Activated CD8-positive, alpha-beta T cell treated with anti-CD3 and anti-CD28 coated beads, Interleukin-2, amount 10 ng/mL, durations not matched to agents 7 days and 5 days (primary cell): Measurements from ENCODE around the gene TACSTD2. TPM values are rescaled to one million over a fixed set of nuclear protein-coding genes. Genes with fewer than 3 reads are reported as not detected.
"Not testable (repeated sequence)": the region's sequence is repeated elsewhere in the genome, so short reads cannot be mapped to it uniquely, and the experiment has no call there.

Experiments used
- ATAC-seq: fragments of 150-1000 bp; cut with Tn5 transposase; one replicate; pipeline ENCODE4 v1.10.0; 2021; ENCODE audit warnings: moderate library complexity
- CTCF ChIA-PET: fragments of 350-600 bp; sonication (Branson Sonifier 250); formaldehyde crosslinking; loops from one replicate; lab custom pipeline; 2021; ENCODE audit warnings: antibody characterized with exemption; lab: Charles Lee
- POLR2A ChIA-PET: fragments of 350-600 bp; sonication (Branson Sonifier 250); formaldehyde crosslinking; loops from one replicate; lab custom pipeline; 2021; ENCODE audit warnings: antibody characterized with exemption; lab: Charles Lee
- DNase-seq: peaks from one replicate; pipeline ENCODE4 v3.0.0-alpha.2; 2020
- H3K27ac Mint-ChIP-seq: one replicate; pipeline ENCODE4 v1.8.0; 2021; ENCODE audit warnings: mild to moderate bottlenecking, mixed read lengths
- H3K27me3 Mint-ChIP-seq: one replicate; pipeline ENCODE4 v1.8.0; 2021; ENCODE audit warnings: low read depth, mixed read lengths
- H3K36me3 Mint-ChIP-seq: one replicate; pipeline ENCODE4 v1.8.0; 2021; ENCODE audit warnings: low read depth, mixed read lengths
- H3K4me1 Mint-ChIP-seq: one replicate; pipeline ENCODE4 v1.8.0; 2021; ENCODE audit warnings: low read depth, mixed read lengths
- H3K4me3 Mint-ChIP-seq: one replicate; pipeline ENCODE4 v1.8.0; 2021; ENCODE audit warnings: mild to moderate bottlenecking, mixed read lengths
- H3K9me3 Mint-ChIP-seq: one replicate; pipeline ENCODE4 v1.8.0; 2022; ENCODE audit warnings: mixed read lengths; ENCODE audit not compliant: insufficient read depth
- total RNA-seq, 2 experiments: library from RNA; stranded (reverse); gene quantifications; one replicate each; pipeline ENCODE4 v1.2.3, GENCODE V29; 2021

The TACSTD2 gene
- total RNA-seq, 2 experiments from 2014 or later, result not detected

GRCh38 chr1:58561633-58562032, 15.4 kb downstream of the TACSTD2 start:
- CTCF ChIA-PET, result no interaction called here
- ATAC-seq, result no peak
- peaks cover 41% of the 10 kb centered on the region for H3K27me3 Mint-ChIP-seq
- no peak overlapping the region for H3K4me3 Mint-ChIP-seq
- H3K27ac Mint-ChIP-seq, result no peak overlapping the region
- H3K36me3 Mint-ChIP-seq, result no peaks in the 10 kb centered on the region
- POLR2A ChIA-PET, result no interaction called here
- no peaks in the 10 kb centered on the region for H3K4me1 Mint-ChIP-seq
- no peaks in the 10 kb centered on the region for H3K9me3 Mint-ChIP-seq
- DNase-seq, result no peak

- H3K27ac Mint-ChIP-seq, result no peak overlapping the region
- CTCF ChIA-PET, result interaction anchor here (1.0 kb wide), 1 partner anchor 39 kb away, joined by 5 read pairs; no protein-coding TSS in a partner anchor
- H3K4me3 Mint-ChIP-seq, result no peak overlapping the region
- DNase-seq (no peak), ATAC-seq (no peak)
- no peaks in the 10 kb centered on the region for H3K4me1 Mint-ChIP-seq
- no peaks in the 10 kb centered on the region for H3K9me3 Mint-ChIP-seq
- POLR2A ChIA-PET, result no interaction called here
- H3K36me3 Mint-ChIP-seq, result no peaks in the 10 kb centered on the region
- peaks cover 27% of the 10 kb centered on the region for H3K27me3 Mint-ChIP-seq
Observed at GRCh38 chr1:58555393-58555792, 21.7 kb downstream of the TACSTD2 start.

DNA sequence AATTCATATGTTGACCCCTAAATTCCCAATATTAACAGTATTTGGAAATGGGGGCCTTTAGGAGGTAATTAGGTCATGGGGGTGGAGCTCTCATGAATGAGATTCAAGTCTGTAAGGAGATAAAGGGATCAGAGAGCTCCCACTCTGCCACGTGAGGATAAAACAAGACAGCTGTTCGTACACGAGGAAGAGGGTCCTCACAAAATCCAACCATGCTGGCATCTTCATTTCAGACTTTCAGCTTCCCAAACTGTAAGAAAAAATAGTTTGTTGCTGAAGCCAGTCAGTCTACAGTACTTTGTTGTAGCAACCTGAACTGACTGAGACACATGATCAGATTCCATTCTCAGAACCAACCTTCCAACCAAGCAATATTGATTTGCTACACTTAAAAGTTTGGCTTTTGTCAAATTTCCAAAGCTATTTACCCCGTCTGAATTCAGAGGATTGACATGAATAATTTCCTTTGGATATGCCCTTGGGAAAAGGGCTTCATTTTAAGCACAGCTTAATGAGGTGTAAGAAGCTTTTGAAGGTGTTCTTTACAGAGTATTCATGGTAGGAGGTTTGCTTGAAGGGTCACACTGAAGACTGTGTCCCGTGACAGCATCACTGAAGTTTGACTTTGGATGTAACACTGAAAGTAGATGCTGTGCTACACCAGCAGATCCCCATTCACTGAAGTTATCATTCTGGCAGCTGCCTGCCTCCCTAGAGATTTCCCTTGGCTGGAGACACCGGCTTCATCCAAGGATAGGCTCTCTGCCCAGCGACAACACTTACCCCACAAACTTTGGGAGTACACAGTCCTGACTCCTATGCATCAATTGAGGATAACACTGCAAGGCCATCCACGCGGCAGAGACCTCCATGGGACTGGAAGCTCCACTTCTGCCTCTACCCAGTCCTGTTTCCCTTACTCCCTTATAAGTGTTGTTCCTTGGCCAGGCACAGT, 25.6 kb downstream of the TACSTD2 start:
- no peak overlapping the region for H3K27ac Mint-ChIP-seq
- H3K9me3 Mint-ChIP-seq, result no peaks in the 10 kb centered on the region
- H3K4me3 Mint-ChIP-seq, result no peak overlapping the region
- ATAC-seq (no peak), DNase-seq (no peak)
- peaks cover 13% of the 10 kb centered on the region for H3K27me3 Mint-ChIP-seq
- POLR2A ChIA-PET, result no interaction called here
- peaks cover 5% of the 10 kb centered on the region for H3K4me1 Mint-ChIP-seq
- CTCF ChIA-PET, result no interaction called here
- H3K36me3 Mint-ChIP-seq, result no peaks in the 10 kb centered on the region

- POLR2A ChIA-PET, ATAC-seq, H3K36me3 Mint-ChIP-seq, DNase-seq, H3K27me3 Mint-ChIP-seq, H3K27ac Mint-ChIP-seq, H3K9me3 Mint-ChIP-seq, H3K4me3 Mint-ChIP-seq: not testable (repeated sequence)
- peaks cover 16% of the 10 kb centered on the region for H3K4me1 Mint-ChIP-seq
- CTCF ChIA-PET, result interaction anchor here (1.1 to 5.7 kb wide), 3 partner anchors 32 to 158 kb away, joined by 3 to 78 read pairs (median 4); no protein-coding TSS in a partner anchor
Observed at GRCh38 chr1:58549291-58549690, 27.8 kb downstream of the TACSTD2 start.

GRCh38 chr1:58548371-58548770, 28.7 kb downstream of the TACSTD2 start:
- no peak overlapping the region for H3K4me3 Mint-ChIP-seq
- POLR2A ChIA-PET, result no interaction called here
- ATAC-seq, result no peak

DNA sequence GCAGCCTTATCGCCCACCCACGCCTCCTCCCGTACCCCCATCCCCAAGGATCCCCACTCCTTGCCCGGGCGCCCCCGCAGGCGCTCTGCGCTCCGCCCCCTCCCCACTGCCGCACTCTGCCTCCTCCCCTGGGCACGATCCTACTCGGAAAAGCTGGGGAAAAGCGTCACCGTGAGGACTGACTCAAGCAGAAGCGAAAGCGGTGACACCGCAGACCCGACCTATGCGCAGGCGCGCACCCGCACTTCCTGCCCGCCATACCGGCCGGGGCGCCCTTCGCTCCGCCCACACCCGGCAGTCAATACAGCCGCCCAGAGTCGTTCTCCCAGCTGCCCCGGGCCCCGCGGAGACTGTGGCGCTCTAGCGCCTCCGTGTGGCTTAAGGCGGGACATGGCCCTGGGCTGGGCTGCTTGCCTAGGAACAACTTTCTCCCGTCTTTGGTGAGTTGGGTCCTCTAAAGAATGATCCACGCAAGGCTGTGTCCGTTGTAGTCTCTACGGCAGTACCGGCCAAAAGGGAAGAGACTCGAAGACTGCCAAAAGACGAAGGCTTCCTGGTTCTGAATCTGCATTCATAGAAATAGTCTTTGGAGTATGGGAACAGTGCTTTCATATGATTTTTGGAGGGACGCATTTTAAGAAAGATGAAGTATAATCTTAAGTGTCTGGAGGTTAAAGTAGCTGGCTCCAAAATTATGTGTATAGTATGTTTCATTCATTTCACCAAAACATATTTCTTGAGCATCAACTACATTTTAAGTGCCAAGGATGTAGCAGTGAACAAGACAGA, 30.3 kb downstream of the TACSTD2 start, which contains the start of gene OMA1:
Gene OMA1, minus strand, starts transcription at position 207 of the 789 bp plus-strand sequence. CDS start 7,432 bp downstream, outside the sequence.
- DNase-seq, result peak; percentile 97
- H3K9me3 Mint-ChIP-seq, result no peaks in the 10 kb centered on the region
- POLR2A ChIA-PET, result interaction anchor here (0.6 to 1.3 kb wide), 6 partner anchors 9 to 269 kb away, joined by 3 to 5 read pairs (median 4); partner anchors contain the start of gene JUN

More at GRCh38 chr1:58548371-58548770, 28.7 kb downstream of the TACSTD2 start:
- peaks cover 16% of the 10 kb centered on the region for H3K4me1 Mint-ChIP-seq
- CTCF ChIA-PET, result interaction anchor here (4.2 to 5.7 kb wide), 3 partner anchors 22 to 105 kb away, joined by 17 to 78 read pairs (median 27); no protein-coding TSS in a partner anchor
- no peaks in the 10 kb centered on the region for H3K36me3 Mint-ChIP-seq
- H3K27me3 Mint-ChIP-seq, result peaks cover 8% of the 10 kb centered on the region
- no peak for DNase-seq
- H3K27ac Mint-ChIP-seq, result no peak overlapping the region
- no peaks in the 10 kb centered on the region for H3K9me3 Mint-ChIP-seq

DNA sequence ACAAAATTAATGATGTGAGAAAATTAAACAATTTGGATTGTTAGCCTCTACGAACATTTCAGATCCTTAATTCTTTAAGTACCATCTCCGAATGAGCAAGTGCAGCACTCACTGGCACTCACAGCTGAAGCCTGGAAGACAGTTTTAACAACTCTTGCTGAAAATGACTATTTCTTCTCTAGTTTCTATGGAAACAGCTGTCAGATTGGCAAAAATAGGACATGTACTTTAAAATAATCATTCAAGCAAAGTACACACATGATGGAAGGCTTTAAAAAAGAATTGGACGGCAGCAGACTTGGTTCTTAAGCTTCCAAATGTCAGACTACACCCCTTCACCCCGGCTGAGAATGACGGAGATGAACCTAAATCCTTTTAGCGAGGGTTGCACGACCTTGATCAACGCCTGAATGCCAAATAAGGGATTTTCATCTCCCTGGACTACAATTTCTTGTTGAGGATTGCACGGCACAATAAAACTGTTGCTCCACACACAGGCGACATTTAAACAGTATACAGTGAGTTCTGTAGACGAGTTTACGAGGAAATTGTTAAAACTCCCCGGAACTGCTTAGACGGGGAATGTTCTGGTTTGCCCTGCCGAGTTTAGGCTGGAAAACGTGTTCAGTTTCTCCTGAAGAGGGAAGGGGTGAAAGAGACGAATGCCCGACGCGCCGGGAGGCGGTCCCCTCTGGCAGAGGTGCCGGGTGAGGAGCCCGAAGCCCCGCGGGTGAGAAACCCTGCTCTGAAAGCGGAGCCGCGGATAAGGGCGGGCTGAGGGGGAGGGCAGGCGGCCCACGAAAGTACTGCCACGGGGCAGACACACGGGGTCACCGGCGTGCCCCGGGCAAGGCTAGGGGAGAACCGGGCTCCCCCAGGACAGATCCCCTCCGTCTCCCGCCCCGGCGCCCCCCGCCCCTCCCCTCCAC, 31.2 kb downstream of the TACSTD2 start:
- ChIA-PET CTCF (interaction anchor here (0.6 to 5.7 kb wide), 10 partner anchors 10 to 1216 kb away, joined by 3 to 78 read pairs (median 4); no protein-coding TSS in a partner anchor), POLR2A (interaction anchor here (0.6 to 1.3 kb wide), 6 partner anchors 10 to 270 kb away, joined by 3 to 5 read pairs (median 4); partner anchors contain the start of gene JUN)
- Mint-ChIP-seq H3K4me1 (peaks cover 16% of the 10 kb centered on the region), H3K27ac (peak overlapping the region; percentile 98), H3K27me3 (peaks cover 2% of the 10 kb centered on the region), H3K9me3 (no peaks in the 10 kb centered on the region), H3K36me3 (no peaks in the 10 kb centered on the region), H3K4me3 (peak overlapping the region; percentile 91)
- DNase-seq (peak; percentile 83), ATAC-seq (peak; percentile 82)

More for the DNA sequence above, 30.3 kb downstream of the TACSTD2 start, which contains the start of gene OMA1:
- no peaks in the 10 kb centered on the region for H3K36me3 Mint-ChIP-seq
- peak; percentile 96 for ATAC-seq
- CTCF ChIA-PET, result interaction anchor here (0.6 to 5.7 kb wide), 14 partner anchors 10 to 1540 kb away, joined by 3 to 78 read pairs (median 3); no protein-coding TSS in a partner anchor
- H3K4me1 Mint-ChIP-seq, result peaks cover 16% of the 10 kb centered on the region
- peaks cover 3% of the 10 kb centered on the region for H3K27me3 Mint-ChIP-seq
- H3K27ac Mint-ChIP-seq, result peak within 1 kb of the TSS; percentile 98
- peak within 1 kb of the TSS; percentile 91 for H3K4me3 Mint-ChIP-seq

DNA sequence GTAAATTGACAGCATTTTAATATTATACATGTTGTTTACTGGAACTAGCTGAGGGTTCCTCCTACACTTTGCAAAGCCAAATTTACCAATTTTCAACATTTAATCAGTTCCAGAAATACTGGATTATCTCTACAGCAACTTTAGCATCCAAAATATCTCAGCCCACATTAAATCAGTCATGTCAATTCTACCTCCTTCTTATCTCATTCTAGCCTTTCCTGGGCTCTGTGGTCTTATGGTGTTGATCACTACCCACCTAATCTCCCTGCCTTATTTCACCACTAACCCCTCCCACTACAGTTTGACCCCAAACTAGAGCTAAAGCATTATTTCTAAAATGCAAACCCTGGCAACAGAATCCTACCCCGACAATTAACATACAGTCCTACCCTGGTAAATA, 33.8 kb downstream of the TACSTD2 start:
- H3K36me3 Mint-ChIP-seq, result no peaks in the 10 kb centered on the region
- H3K9me3 Mint-ChIP-seq, result no peaks in the 10 kb centered on the region
- ChIA-PET CTCF (interaction anchor here (3.1 kb wide), 1 partner anchor 27 kb away, joined by 25 read pairs; no protein-coding TSS in a partner anchor), POLR2A (no interaction called here)
- H3K4me1 Mint-ChIP-seq, result peaks cover 16% of the 10 kb centered on the region
- no peaks in the 10 kb centered on the region for H3K27me3 Mint-ChIP-seq
- H3K4me3 Mint-ChIP-seq, result no peak overlapping the region
- ATAC-seq (no peak), DNase-seq (no peak)
- no peak overlapping the region for H3K27ac Mint-ChIP-seq

- Mint-ChIP-seq H3K27me3 (no peaks in the 10 kb centered on the region), H3K4me3 (no peak overlapping the region), H3K4me1 (no peaks in the 10 kb centered on the region), H3K36me3 (no peaks in the 10 kb centered on the region), H3K27ac (no peak overlapping the region), H3K9me3 (no peaks in the 10 kb centered on the region)
- ATAC-seq, result no peak
- DNase-seq, result no peak
- POLR2A ChIA-PET, result no interaction called here
- CTCF ChIA-PET, result interaction anchor here (0.5 to 2.0 kb wide), 4 partner anchors 11 to 24 kb away, joined by 3 to 12 read pairs (median 4); no protein-coding TSS in a partner anchor
Observed at GRCh38 chr1:58539553-58539952, 37.5 kb downstream of the TACSTD2 start.

DNA sequence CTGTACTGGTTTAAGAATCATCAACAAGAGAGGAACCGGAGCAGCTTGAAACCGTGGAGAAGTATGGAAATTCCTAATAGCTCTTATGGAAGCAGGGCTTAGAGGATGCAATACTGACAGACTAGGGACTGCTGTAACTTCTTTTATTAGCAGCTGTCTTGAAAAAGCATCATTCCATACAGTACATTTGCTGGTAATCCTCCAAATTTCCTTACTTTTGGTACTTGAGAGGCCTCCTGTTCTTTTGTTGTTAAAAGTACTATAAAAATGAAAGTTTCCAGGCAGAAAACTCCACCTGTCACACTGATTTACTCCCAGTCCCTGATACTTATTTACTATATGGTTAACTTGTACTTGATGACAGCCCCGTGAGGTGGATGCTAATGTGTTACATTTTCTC, 38.2 kb downstream of the TACSTD2 start:
- no peak for DNase-seq
- H3K4me3 Mint-ChIP-seq, result no peak overlapping the region
- no peaks in the 10 kb centered on the region for H3K27me3 Mint-ChIP-seq
- POLR2A ChIA-PET, result interaction anchor here (1.6 kb wide), 1 partner anchor 8 kb away, joined by 3 read pairs; the partner anchor contains the start of gene OMA1
- peaks cover 2% of the 10 kb centered on the region for H3K36me3 Mint-ChIP-seq
- H3K27ac Mint-ChIP-seq, result no peak overlapping the region
- CTCF ChIA-PET, result interaction anchor here (1.2 to 2.0 kb wide), 2 partner anchors 20 to 23 kb away, joined by 4 to 12 read pairs; no protein-coding TSS in a partner anchor
- ATAC-seq, result no peak
- H3K4me1 Mint-ChIP-seq, result no peaks in the 10 kb centered on the region
- no peaks in the 10 kb centered on the region for H3K9me3 Mint-ChIP-seq
